ENCODE results near the gene HSPB1.

Gene HSPB1

GRCh38 chr7:76259124-76260093 lies 43.1 kb upstream of the HSPB1 start:
- Histone ChIP-seq H4K20me1 (ENCODE audit: insufficient read depth, low read length, poor library complexity, severe bottlenecking) (no peaks in the 10 kb centered on the region), H3K4me3 (ENCODE audit: low read length, poor library complexity, severe bottlenecking) (no peak overlapping the region), H3K9me2 (replicated peaks; ENCODE audit: low read depth, low read length) (no peaks in the 10 kb centered on the region), H3K9me3 (ENCODE audit: insufficient read depth, low read depth, low read length) (no peaks in the 10 kb centered on the region), H3K9ac (ENCODE audit: low read depth, low read length, poor library complexity, severe bottlenecking) (no peak overlapping the region), H3K27me3 (ENCODE audit: insufficient read depth, low read length, poor library complexity, severe bottlenecking) (no peaks in the 10 kb centered on the region), H3K4me2 (ENCODE audit: low read depth, low read length, poor library complexity, severe bottlenecking) (no peak overlapping the region), H3K4me1 (ENCODE audit: insufficient read depth, low read length, poor library complexity, severe bottlenecking) (no peaks in the 10 kb centered on the region), H3K36me3 (ENCODE audit: insufficient read depth, low read length) (no peaks in the 10 kb centered on the region), H3F3A (ENCODE audit: low read depth) (no peaks in the 10 kb centered on the region), H2AFZ (ENCODE audit: low read length) (no peak overlapping the region), H3K79me2 (ENCODE audit: insufficient read depth, low read length) (no peaks in the 10 kb centered on the region)
- no peak for TF ChIP-seq CTCF (conservative IDR thresholded peaks at IDR 0.05; ENCODE audit: low read length)
- TF ChIP-seq EZH2phosphoT487 (IDR thresholded peaks at IDR 0.05; ENCODE audit: borderline replicate concordance): no peak

GRCh38 chr7:76260171-76260703 lies 42.2 kb upstream of the HSPB1 start:
- H3K9ac ChIP-seq (ENCODE audit: low read depth, low read length, poor library complexity, severe bottlenecking): no peak overlapping the region
- no peaks in the 10 kb centered on the region for H3K79me2 ChIP-seq (ENCODE audit: insufficient read depth, low read length)
- no peaks in the 10 kb centered on the region for H3K4me1 ChIP-seq (ENCODE audit: insufficient read depth, low read length, poor library complexity, severe bottlenecking)
- no peaks in the 10 kb centered on the region for H3F3A ChIP-seq (ENCODE audit: low read depth)
- H3K4me3 ChIP-seq (ENCODE audit: low read length, poor library complexity, severe bottlenecking): no peak overlapping the region
- H4K20me1 ChIP-seq (ENCODE audit: insufficient read depth, low read length, poor library complexity, severe bottlenecking): no peaks in the 10 kb centered on the region
- H3K9me3 ChIP-seq (ENCODE audit: insufficient read depth, low read depth, low read length): no peaks in the 10 kb centered on the region
- H3K4me2 ChIP-seq (ENCODE audit: low read depth, low read length, poor library complexity, severe bottlenecking): no peak overlapping the region
- H3K9me2 ChIP-seq (replicated peaks; ENCODE audit: low read depth, low read length): no peaks in the 10 kb centered on the region
- no peaks in the 10 kb centered on the region for H3K36me3 ChIP-seq (ENCODE audit: insufficient read depth, low read length)
- no peak for TF ChIP-seq CTCF (conservative IDR thresholded peaks at IDR 0.05; ENCODE audit: low read length)
- TF ChIP-seq EZH2phosphoT487 (IDR thresholded peaks at IDR 0.05; ENCODE audit: borderline replicate concordance): no peak
- H3K27me3 ChIP-seq (ENCODE audit: insufficient read depth, low read length, poor library complexity, severe bottlenecking): no peaks in the 10 kb centered on the region
- H2AFZ ChIP-seq (ENCODE audit: low read length): no peak overlapping the region

GRCh38 chr7:76261329-76261728 lies 41.1 kb upstream of the HSPB1 start:
- H3K36me3 ChIP-seq (ENCODE audit: insufficient read depth, low read length): no peaks in the 10 kb centered on the region
- H2AFZ ChIP-seq (ENCODE audit: low read length): no peak overlapping the region; the same call in 1 of the 2 replicates
- H3K4me3 ChIP-seq (ENCODE audit: low read length, poor library complexity, severe bottlenecking): no peak overlapping the region
- H3K4me1 ChIP-seq (ENCODE audit: insufficient read depth, low read length, poor library complexity, severe bottlenecking): no peaks in the 10 kb centered on the region
- no peaks in the 10 kb centered on the region for H3F3A ChIP-seq (ENCODE audit: low read depth)
- no peak for TF ChIP-seq CTCF (conservative IDR thresholded peaks at IDR 0.05; ENCODE audit: low read length)
- TF ChIP-seq EZH2phosphoT487 (IDR thresholded peaks at IDR 0.05; ENCODE audit: borderline replicate concordance): no peak
- no peak overlapping the region for H3K4me2 ChIP-seq (ENCODE audit: low read depth, low read length, poor library complexity, severe bottlenecking)
- no peak overlapping the region for H3K9ac ChIP-seq (ENCODE audit: low read depth, low read length, poor library complexity, severe bottlenecking)
- H3K79me2 ChIP-seq (ENCODE audit: insufficient read depth, low read length): no peaks in the 10 kb centered on the region
- no peaks in the 10 kb centered on the region for H3K9me3 ChIP-seq (ENCODE audit: insufficient read depth, low read depth, low read length)
- H3K9me2 ChIP-seq (replicated peaks; ENCODE audit: low read depth, low read length): no peaks in the 10 kb centered on the region
- H3K27me3 ChIP-seq (ENCODE audit: insufficient read depth, low read length, poor library complexity, severe bottlenecking): no peaks in the 10 kb centered on the region
- no peaks in the 10 kb centered on the region for H4K20me1 ChIP-seq (ENCODE audit: insufficient read depth, low read length, poor library complexity, severe bottlenecking)

Data from Loucy (cell line).